Smooth muscle cell (in vitro differentiated cells): Measurements from ENCODE around the gene SNIP1. TPM values are rescaled to one million over a fixed set of nuclear protein-coding genes. Genes with fewer than 3 reads are reported as not detected.

Experiments used
- DNase-seq: peaks from one replicate; lab custom pipeline; 2025; ENCODE audit not compliant: unreplicated experiment; lab: John Stamatoyannopoulos, UW
- H2AFZ ChIP-seq: fragments of 200-600 bp; sonication (generic); 2 replicates; pipeline ENCODE4 v1.6.0; 2016; ENCODE audit warnings: antibody characterized with exemption, low read depth, mild to moderate bottlenecking
- H3F3A ChIP-seq: fragments of 200-600 bp; sonication (generic); 2 replicates; pipeline ENCODE4 v1.6.0; 2017; ENCODE audit warnings: antibody characterized with exemption, low read depth
- H3K27ac ChIP-seq: fragments of 200-600 bp; sonication (generic); 2 replicates; pipeline ENCODE4 v1.5.1; 2016; ENCODE audit warnings: low read depth, mild to moderate bottlenecking
- H3K27me3 ChIP-seq: fragments of 200-600 bp; sonication (generic); 2 replicates; pipeline ENCODE4 v1.6.1; 2016; ENCODE audit warnings: low read depth, mild to moderate bottlenecking
- H3K36me3 ChIP-seq: fragments of 200-600 bp; sonication (generic); 2 replicates; pipeline ENCODE4 v1.5.1; 2016; ENCODE audit warnings: low read depth
- H3K4me1 ChIP-seq: fragments of 200-600 bp; sonication (generic); 2 replicates; pipeline ENCODE4 v1.5.1; 2016; ENCODE audit warnings: low read depth
- H3K4me2 ChIP-seq: fragments of 200-600 bp; sonication (generic); 2 replicates; pipeline ENCODE4 v1.6.0; 2016; ENCODE audit warnings: mild to moderate bottlenecking
- H3K4me3 ChIP-seq: fragments of 200-600 bp; sonication (generic); 2 replicates; pipeline ENCODE4 v1.5.1; 2016; ENCODE audit warnings: mild to moderate bottlenecking
- H3K79me2 ChIP-seq: fragments of 200-600 bp; sonication (generic); 2 replicates; pipeline ENCODE4 v1.6.0; 2016; ENCODE audit warnings: low read depth, mild to moderate bottlenecking
- H3K9ac ChIP-seq: fragments of 200-600 bp; sonication (generic); 2 replicates; pipeline ENCODE4 v1.6.0; 2016; ENCODE audit warnings: low read depth
- H3K9me3 ChIP-seq: fragments of 200-600 bp; sonication (generic); replicated peaks from 2 replicates; pipeline ENCODE4 v1.5.1; 2016; ENCODE audit warnings: low read depth
- H4K20me1 ChIP-seq: fragments of 200-600 bp; sonication (generic); 2 replicates; pipeline ENCODE4 v1.6.0; 2016; ENCODE audit warnings: low read depth
- WGBS: methylation state at CpG from one replicate; pipeline ENCODE4 v1.1.7; 2016; ENCODE audit warnings: low lambda C conversion rate; 5-methylcytosine and 5-hydroxymethylcytosine counted together
- polyA plus RNA-seq: library from polyadenylated mRNA; unstranded; fragments of >200 nt; fragmentation: Nextera tagmentation; extraction: Ambion mirVana; gene quantifications from 2 replicates; pipeline ENCODE4 v1.2.1, GENCODE V29; 2016
- total RNA-seq: library from RNA; depleted of rRNA; stranded (reverse); fragments of >200 nt; gene quantifications from 2 replicates; pipeline ENCODE4 v1.2.3, GENCODE V29; 2014
- TF ChIP-seq, protein P1 (sequence below): fragments of 200-600 bp; sonication (generic); IDR thresholded peaks from 2 replicates; pipeline ENCODE4 v1.5.1; 2017; ENCODE audit warnings: borderline replicate concordance, mild to moderate bottlenecking, antibody characterized with exemption; ENCODE audit not compliant: insufficient read depth, poor library complexity, severe bottlenecking

The SNIP1 gene, protein sequence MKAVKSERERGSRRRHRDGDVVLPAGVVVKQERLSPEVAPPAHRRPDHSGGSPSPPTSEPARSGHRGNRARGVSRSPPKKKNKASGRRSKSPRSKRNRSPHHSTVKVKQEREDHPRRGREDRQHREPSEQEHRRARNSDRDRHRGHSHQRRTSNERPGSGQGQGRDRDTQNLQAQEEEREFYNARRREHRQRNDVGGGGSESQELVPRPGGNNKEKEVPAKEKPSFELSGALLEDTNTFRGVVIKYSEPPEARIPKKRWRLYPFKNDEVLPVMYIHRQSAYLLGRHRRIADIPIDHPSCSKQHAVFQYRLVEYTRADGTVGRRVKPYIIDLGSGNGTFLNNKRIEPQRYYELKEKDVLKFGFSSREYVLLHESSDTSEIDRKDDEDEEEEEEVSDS
- total RNA-seq = 20.0 and 37.1 TPM in 2 replicates
- 7.4 and 7.9 TPM in 2 replicates for polyA plus RNA-seq

GRCh38 chr1:37553927-37554808 lies at the start of gene SNIP1:
SNIP1 (minus strand) TSS chr1:37554293; CDS start chr1:37554229, 64 bp downstream.
- H3K4me2 ChIP-seq = peak within 1 kb of the TSS; percentile 98
- H3K9me3 ChIP-seq = no peaks in the 10 kb centered on the region
- peaks cover 14% of the 10 kb centered on the region for H3K4me1 ChIP-seq
- peak within 1 kb of the TSS; percentile 47 for H2AFZ ChIP-seq
- H3F3A ChIP-seq = no peaks in the 10 kb centered on the region
- H4K20me1 ChIP-seq = peaks cover 27% of the 10 kb centered on the region
- TF ChIP-seq, protein P1, sequence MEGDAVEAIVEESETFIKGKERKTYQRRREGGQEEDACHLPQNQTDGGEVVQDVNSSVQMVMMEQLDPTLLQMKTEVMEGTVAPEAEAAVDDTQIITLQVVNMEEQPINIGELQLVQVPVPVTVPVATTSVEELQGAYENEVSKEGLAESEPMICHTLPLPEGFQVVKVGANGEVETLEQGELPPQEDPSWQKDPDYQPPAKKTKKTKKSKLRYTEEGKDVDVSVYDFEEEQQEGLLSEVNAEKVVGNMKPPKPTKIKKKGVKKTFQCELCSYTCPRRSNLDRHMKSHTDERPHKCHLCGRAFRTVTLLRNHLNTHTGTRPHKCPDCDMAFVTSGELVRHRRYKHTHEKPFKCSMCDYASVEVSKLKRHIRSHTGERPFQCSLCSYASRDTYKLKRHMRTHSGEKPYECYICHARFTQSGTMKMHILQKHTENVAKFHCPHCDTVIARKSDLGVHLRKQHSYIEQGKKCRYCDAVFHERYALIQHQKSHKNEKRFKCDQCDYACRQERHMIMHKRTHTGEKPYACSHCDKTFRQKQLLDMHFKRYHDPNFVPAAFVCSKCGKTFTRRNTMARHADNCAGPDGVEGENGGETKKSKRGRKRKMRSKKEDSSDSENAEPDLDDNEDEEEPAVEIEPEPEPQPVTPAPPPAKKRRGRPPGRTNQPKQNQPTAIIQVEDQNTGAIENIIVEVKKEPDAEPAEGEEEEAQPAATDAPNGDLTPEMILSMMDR = no peak
- WGBS = 15% methylated on average over 54 of the region's 54 CpGs
- DNase-seq = peak; percentile 45
- H3K4me3 ChIP-seq = peak within 1 kb of the TSS; percentile 93
- no peaks in the 10 kb centered on the region for H3K36me3 ChIP-seq
- peak within 1 kb of the TSS; percentile 97 for H3K9ac ChIP-seq
- H3K79me2 ChIP-seq = peaks cover 40% of the 10 kb centered on the region
- no peaks in the 10 kb centered on the region for H3K27me3 ChIP-seq
- H3K27ac ChIP-seq = peak within 1 kb of the TSS; percentile 88

GRCh38 chr1:37602750-37603694 lies 48.9 kb upstream of the SNIP1 start:
- Histone ChIP-seq H2AFZ (no peak overlapping the region), H3K9me3 (no peaks in the 10 kb centered on the region), H3K4me3 (no peak overlapping the region), H3K9ac (no peak overlapping the region), H3K27ac (no peak overlapping the region), H4K20me1 (no peaks in the 10 kb centered on the region), H3F3A (no peaks in the 10 kb centered on the region), H3K79me2 (no peaks in the 10 kb centered on the region), H3K4me1 (no peaks in the 10 kb centered on the region), H3K36me3 (no peaks in the 10 kb centered on the region), H3K4me2 (no peak overlapping the region), H3K27me3 (peaks cover 30% of the 10 kb centered on the region)
- TF ChIP-seq, protein P1 = peak; percentile 66
- 38% methylated on average over 8 of the region's 8 CpGs for WGBS
- no peak for DNase-seq

DNA sequence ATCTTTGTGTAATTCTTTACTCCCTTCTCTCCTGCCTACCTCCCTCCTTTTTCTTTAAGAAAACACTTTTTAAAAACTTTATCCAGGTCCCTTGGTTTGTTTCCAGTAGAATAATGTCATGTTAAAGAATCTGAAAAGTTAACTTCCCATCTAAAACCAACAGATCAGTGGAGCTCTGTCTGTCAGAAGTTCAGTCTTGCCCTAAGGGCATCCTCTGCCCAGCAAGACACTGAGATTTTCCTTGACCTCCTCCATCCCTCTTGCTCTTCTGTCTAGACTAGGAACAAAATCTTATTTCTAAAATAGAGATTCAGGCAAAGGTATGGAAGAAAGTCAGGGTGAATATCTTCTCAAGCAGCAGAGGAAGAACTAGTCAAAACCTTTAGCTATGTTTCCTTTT lies 47.3 kb upstream of the SNIP1 start:
- H3K4me1 ChIP-seq = no peaks in the 10 kb centered on the region
- H3K4me3 ChIP-seq = no peak overlapping the region
- no peaks in the 10 kb centered on the region for H4K20me1 ChIP-seq
- TF ChIP-seq, protein P1 = no peak
- H3K79me2 ChIP-seq = no peaks in the 10 kb centered on the region
- H3K4me2 ChIP-seq = no peak overlapping the region
- no peaks in the 10 kb centered on the region for H3F3A ChIP-seq
- no peaks in the 10 kb centered on the region for H3K9me3 ChIP-seq
- DNase-seq = no peak
- H2AFZ ChIP-seq = no peak overlapping the region
- H3K9ac ChIP-seq = no peak overlapping the region
- no peaks in the 10 kb centered on the region for H3K36me3 ChIP-seq
- peaks cover 14% of the 10 kb centered on the region for H3K27me3 ChIP-seq
- H3K27ac ChIP-seq = no peak overlapping the region
